Kidney (tissue), 14 donors: ENCODE measurements around the gene SYNDIG1. TPM values are rescaled to one million over a fixed set of nuclear protein-coding genes. Genes with fewer than 3 reads are reported as not detected.

Source experiments
- DNase-seq, 5 donors: peaks; one replicate each; pipeline ENCODE4 v3.0.0-alpha.2; 2013 to 2020
- FAIRE-seq: peaks from 2 replicates; lab custom pipeline; 2012; peaks lifted over from hg19 to GRCh38; lab: Jason Lieb, UNC
- H3K27ac ChIP-seq, 2 donors: one replicate each; pipeline ENCODE4 v1.7.0; 2013; ENCODE audit warnings: low read depth in 2 of 2, low read length in 2 of 2, inconsistent platforms in 1 of 2
- H3K27me3 ChIP-seq: one replicate; pipeline ENCODE4 v1.7.1; 2013; ENCODE audit warnings: low read length, inconsistent platforms; ENCODE audit not compliant: control insufficient read depth, insufficient read depth
- H3K36me3 ChIP-seq, 3 donors: one replicate each; pipeline versions ENCODE4 v1.7.0 to v1.7.1; 2013; ENCODE audit warnings: low read length in 3 of 3, control low read depth in 1 of 3, inconsistent platforms in 1 of 3; ENCODE audit not compliant: insufficient read depth in 3 of 3, control insufficient read depth in 2 of 3
- H3K4me1 ChIP-seq, 3 donors: one replicate each; pipeline versions ENCODE4 v1.7.0 to v1.7.1; 2013; ENCODE audit warnings: low read length in 3 of 3, inconsistent platforms in 1 of 3, low read depth in 1 of 3; ENCODE audit not compliant: control insufficient read depth in 2 of 3, insufficient read depth in 2 of 3
- H3K4me3 ChIP-seq, 3 donors: one replicate each; pipeline versions ENCODE4 v1.7.0 to v1.8.1; 2013; ENCODE audit warnings: low read length in 3 of 3, control low read depth in 1 of 3, inconsistent platforms in 1 of 3
- H3K9ac ChIP-seq, 3 donors: one replicate each; pipeline versions ENCODE4 v1.7.0 to v1.7.1; 2013; ENCODE audit warnings: low read length in 3 of 3, control low read depth in 1 of 3, inconsistent platforms in 1 of 3
- H3K9me3 ChIP-seq, 3 donors: one replicate each; pipeline versions ENCODE4 v1.7.0 to v1.7.1; 2013; ENCODE audit warnings: low read length in 3 of 3, control low read depth in 1 of 3, inconsistent platforms in 1 of 3; ENCODE audit not compliant: control insufficient read depth in 2 of 3, insufficient read depth in 1 of 3
- CTCF ChIP-seq: IDR thresholded peaks from 3 replicates; pipeline ENCODE4 v1.5.1; 2012; ENCODE audit warnings: mild to moderate bottlenecking, moderate library complexity, borderline replicate concordance; ENCODE audit not compliant: insufficient read depth; ENCODE audit errors: extremely low read depth
- intact Hi-C: fragments of 100-400 bp; cut with DNase I; formaldehyde crosslinking; loops from one replicate; pipeline ENCODE4 v1.11.1; 2022
- polyA plus RNA-seq: library from polyadenylated mRNA; stranded (reverse); fragments of 350-450 nt; fragmentation: Illumina TruSeq; extraction: RNeasy Lipid Tissue Mini Kit (QIAGEN cat#74804); gene quantifications from one replicate; pipeline ENCODE4 v1.2.3, GENCODE V29; 2014; ENCODE audit warnings: low read depth, low replicate concordance; ENCODE audit not compliant: insufficient read depth
- total RNA-seq: library from RNA; stranded (reverse); fragmentation: NEBNext Ultra II Directional; extraction: Animal tissue kit (Norgen Biotek cat#: 25700); gene quantifications from one replicate; pipeline ENCODE4 v1.2.1, GENCODE V29; 2021
- donor health status: control.
- donor health status: control.
- donor health status: control.
- donor health status: control.
- donor health status: control.
- donor health status: DM: yes; HTN: yes; CAD: no.
- donor health status: Normal renal cell carcinoma (clear cell type).

The SYNDIG1 gene
- total and polyA plus RNA-seq, 2 donors from 2014 or later = 5.4 to 8.2 TPM

- FAIRE-seq = no peak
- no peaks in the 10 kb centered on the region for H3K27me3 ChIP-seq
- peaks cover 0 to 2% (median 0%) of the 10 kb centered on the region in 3 donors for H3K9me3 ChIP-seq
- DNase-seq = peak in 1 of 5 donors; percentile 16
- no peak overlapping the region for H3K9ac ChIP-seq
- H3K4me3 ChIP-seq = no peak overlapping the region
- H3K27ac ChIP-seq = no peak overlapping the region
- no peaks in the 10 kb centered on the region for H3K4me1 ChIP-seq
- H3K36me3 ChIP-seq = peaks cover 0 to 4% (median 4%) of the 10 kb centered on the region in 3 donors
- intact Hi-C loops = no loop called here
- TF ChIP-seq CTCF = no peak
Measured at GRCh38 chr20:24488064-24488799, 18.8 kb downstream of the SYNDIG1 start.

DNA sequence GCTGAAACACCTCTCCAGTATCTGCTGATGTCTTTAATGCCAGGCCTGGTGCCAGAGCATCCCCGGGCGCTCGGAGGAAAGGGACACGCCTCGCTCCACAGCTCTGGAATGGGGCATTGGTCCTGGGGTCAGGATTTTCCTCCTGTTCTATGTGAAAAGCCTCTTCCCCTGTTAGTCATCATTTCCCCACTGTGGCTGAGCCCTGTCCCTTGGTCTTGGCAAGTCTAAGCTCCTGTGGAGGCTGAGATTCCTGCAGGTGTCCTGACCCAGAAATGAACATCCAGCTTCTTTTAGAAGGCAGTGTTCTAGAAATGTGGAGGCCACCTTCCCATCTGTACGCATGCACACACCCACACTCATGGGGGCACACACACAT is 19.4 kb downstream of the SYNDIG1 start:
- no peak for TF ChIP-seq CTCF
- H3K36me3 ChIP-seq = peaks cover 0 to 4% (median 4%) of the 10 kb centered on the region in 3 donors
- intact Hi-C loops = no loop called here
- no peak overlapping the region for H3K27ac ChIP-seq
- H3K9me3 ChIP-seq = peaks cover 0 to 2% (median 0%) of the 10 kb centered on the region in 3 donors
- no peak overlapping the region for H3K9ac ChIP-seq
- H3K4me3 ChIP-seq = no peak overlapping the region
- FAIRE-seq (no peak), DNase-seq (peak in 1 of 5 donors; percentile 14)
- H3K4me1 ChIP-seq = no peaks in the 10 kb centered on the region
- no peaks in the 10 kb centered on the region for H3K27me3 ChIP-seq

DNA sequence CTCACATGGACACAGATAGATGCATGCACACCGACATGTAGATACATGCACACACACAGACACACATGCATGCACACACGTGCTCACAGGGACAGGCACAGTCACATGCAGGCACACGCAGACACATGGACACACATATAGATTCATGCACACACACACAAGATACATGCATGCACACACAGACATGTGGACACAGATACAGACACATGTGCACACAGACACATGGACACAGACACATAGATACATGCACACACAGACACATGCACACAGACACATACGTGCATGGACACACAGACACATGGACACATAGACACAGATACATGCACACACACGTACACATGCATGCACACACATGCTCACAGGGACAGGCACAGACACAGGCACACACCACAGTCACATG is 19.8 kb downstream of the SYNDIG1 start:
- Histone ChIP-seq H3K4me3 (no peak overlapping the region), H3K9ac (no peak overlapping the region), H3K9me3 (peaks cover 0 to 2% (median 0%) of the 10 kb centered on the region in 3 donors), H3K27ac (no peak overlapping the region), H3K4me1 (no peaks in the 10 kb centered on the region), H3K27me3 (no peaks in the 10 kb centered on the region), H3K36me3 (peaks cover 0 to 4% (median 4%) of the 10 kb centered on the region in 3 donors)
- no peak for TF ChIP-seq CTCF
- DNase-seq = no peak
- FAIRE-seq = no peak
- intact Hi-C loops = no loop called here
